Ovary (tissue), 9 donors: ENCODE results near the gene TSHZ2. TPM values are rescaled to one million over a fixed set of nuclear protein-coding genes. Genes with fewer than 3 reads are reported as not detected.
"Not testable (repeated sequence)": the region's sequence is repeated elsewhere in the genome, so short reads cannot be mapped to it uniquely, and the experiment has no call there.

Experiments used
- DNase-seq, 5 donors: peaks; one replicate each; pipeline ENCODE4 v3.0.0-alpha.2; 2019 to 2020
- H3K27ac ChIP-seq, 2 donors: fragments of 200-600 bp; one replicate each; pipeline versions ENCODE4 v1.5.1 to v1.8.0; 2019 to 2022
- H3K27me3 ChIP-seq: fragments of 200-600 bp; one replicate; pipeline ENCODE4 v1.8.0; 2022
- H3K36me3 ChIP-seq: fragments of 200-600 bp; sonication (generic); one replicate; pipeline ENCODE4 v1.5.1; 2019
- H3K4me1 ChIP-seq: one replicate; pipeline ENCODE4 v1.8.1; 2013; ENCODE audit warnings: mild to moderate bottlenecking, moderate library complexity; ENCODE audit not compliant: insufficient read depth
- H3K4me3 ChIP-seq: fragments of 200-600 bp; sonication (generic); one replicate; pipeline ENCODE4 v1.5.1; 2017
- H3K9me3 ChIP-seq, 2 donors: fragments of 200-600 bp in 1 of 2; sonication (generic) in 1 of 2; one replicate each; pipeline versions ENCODE4 v1.5.1 to v1.8.1; 2013 to 2019; ENCODE audit warnings: mild to moderate bottlenecking in 1 of 2, moderate library complexity in 1 of 2
- CTCF ChIP-seq, 3 donors: fragments of 450-650 bp in 2 of 3; fragments of 200-600 bp in 1 of 3; IDR thresholded peaks; one replicate each; pipeline versions ENCODE4 v1.5.1 to v1.8.0; 2016 to 2022; ENCODE audit warnings: antibody characterized with exemption in 3 of 3, mild to moderate bottlenecking in 1 of 3
- EP300 ChIP-seq: sonication (generic); formaldehyde crosslinking; IDR thresholded peaks from one replicate; pipeline ENCODE4 v1.6.1; 2017; ENCODE audit warnings: antibody characterized with exemption
- POLR2A ChIP-seq: fragments of 450-650 bp; IDR thresholded peaks from one replicate; pipeline ENCODE4 v1.6.1; 2017; ENCODE audit warnings: antibody characterized with exemption, mild to moderate bottlenecking, moderate library complexity
- WGBS, 3 donors: extraction: QIAGEN DNeasy Blood & Tissue Kit in 1 of 3; methylation state at CpG; one replicate each; pipeline versions ENCODE4 v1.1.5 to v1.1.7; 2013 to 2017; 5-methylcytosine and 5-hydroxymethylcytosine counted together
- intact Hi-C, 4 donors: fragments of 100-400 bp; cut with DNase I; formaldehyde crosslinking; loops; one replicate each; pipeline versions ENCODE4 v1.11.0 to v1.15.1; 2022 to 2023
- polyA plus RNA-seq, 2 donors: library from polyadenylated mRNA; stranded (reverse); fragments of 200-250 nt in 1 of 2; fragments of 350-450 nt in 1 of 2; fragmentation: Illumina TruSeq in 1 of 2; extraction: RNeasy Lipid Tissue Mini Kit (QIAGEN cat#74804) in 1 of 2; gene quantifications; one replicate each; pipeline ENCODE4 v1.2.3, GENCODE V29; 2013 to 2014
- total RNA-seq, 7 donors: library from RNA; depleted of rRNA in 2 of 7; stranded (reverse); fragments of >200 nt in 2 of 7; fragmentation: NEBNext Ultra II Directional in 3 of 7; extraction: Animal tissue kit (Norgen Biotek cat#: 25700) in 3 of 7; gene quantifications; one replicate each; pipeline versions ENCODE4 v1.1.0 to v1.2.4, GENCODE V29; 2016 to 2023
- donor health status: DM: no; HTN: no; CAD: no; lungs with moderate emphysema.
- donor health status: DM: no; HTN: no; CAD: no.
- donor health status: Bipolar disorder and iron deficiency.
- donor health status: DM: yes; HTN: yes; CAD: no.
- donor health status: DM: no; HTN: no; CAD: no.
- donor health status: DM: yes; HTN: yes; CAD: no.

The TSHZ2 gene
- total and polyA plus RNA-seq, 9 donors, result 18.2 to 113 (median 40.2) TPM

DNA sequence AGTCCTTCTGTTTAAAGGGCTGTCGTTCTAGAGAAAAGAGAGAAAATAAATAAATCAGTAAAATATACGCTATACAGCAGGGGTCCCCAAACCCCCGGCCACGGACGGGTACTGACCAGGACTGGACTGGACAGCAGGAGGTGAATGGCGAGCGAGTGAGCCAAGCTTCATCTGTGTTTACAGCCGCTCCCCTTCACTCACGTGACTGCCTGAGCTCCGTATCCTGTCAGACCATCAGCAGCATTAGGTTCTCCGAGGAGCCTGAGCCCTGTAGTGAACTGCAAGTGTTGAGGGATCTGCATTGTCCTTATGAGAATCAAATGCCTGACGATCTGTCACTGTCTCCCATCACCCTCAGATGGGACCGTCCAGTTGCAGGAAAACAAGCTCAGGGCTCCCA is 545.0 kb downstream of the TSHZ2 start:
- no peaks in the 10 kb centered on the region for H3K27me3 ChIP-seq
- no peaks in the 10 kb centered on the region for H3K9me3 ChIP-seq
- H3K4me1 ChIP-seq, result no peaks in the 10 kb centered on the region
- TF ChIP-seq POLR2A (no peak), CTCF (IDR thresholded peaks at IDR 0.05) (no peak), EP300 (no peak)
- DNase-seq, result no peak
- H3K27ac ChIP-seq, result no peak overlapping the region
- intact Hi-C loops, result no loop called here
- 71 to 79% (median 72%) methylated on average over 13 of the region's 13 CpGs for WGBS, 3 donors
- no peak overlapping the region for H3K4me3 ChIP-seq
- H3K36me3 ChIP-seq, result no peaks in the 10 kb centered on the region

DNA sequence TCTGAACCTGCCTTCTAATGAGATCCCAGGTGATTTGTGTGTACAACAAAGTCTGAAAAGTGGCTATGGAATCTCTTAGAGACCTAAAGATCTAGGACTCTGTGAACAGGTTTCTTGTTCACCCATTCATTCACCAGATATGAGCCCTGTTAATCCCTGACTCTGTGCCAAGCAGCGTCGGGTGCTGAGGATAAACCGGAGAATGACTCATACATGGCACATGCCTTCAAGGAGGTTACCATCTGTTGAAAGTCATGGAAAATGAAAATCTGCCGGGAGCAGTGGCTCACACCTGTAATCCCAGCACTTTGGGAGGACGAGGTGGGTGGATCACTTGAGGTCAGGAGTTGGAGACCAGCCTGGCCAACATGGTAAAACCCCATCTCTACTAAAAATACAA is 549.3 kb downstream of the TSHZ2 start:
- H3K4me1 ChIP-seq, DNase-seq, H3K9me3 ChIP-seq, intact Hi-C loops, H3K27me3 ChIP-seq, H3K4me3 ChIP-seq, H3K27ac ChIP-seq, H3K36me3 ChIP-seq: not testable (repeated sequence)
- WGBS, 3 donors, result 66 to 77% (median 72%) methylated on average over 5 of the region's 5 CpGs

GRCh38 chr20:53522026-53522425 is 549.9 kb downstream of the TSHZ2 start:
- H3K36me3 ChIP-seq, result no peaks in the 10 kb centered on the region
- no peak for DNase-seq

GRCh38 chr20:53522696-53523095 is 550.5 kb downstream of the TSHZ2 start:
- TF ChIP-seq POLR2A (no peak), EP300 (no peak), CTCF (IDR thresholded peaks at IDR 0.05) (no peak)
- Histone ChIP-seq H3K27ac (no peak overlapping the region), H3K9me3 (no peaks in the 10 kb centered on the region), H3K27me3 (no peaks in the 10 kb centered on the region), H3K4me1 (no peaks in the 10 kb centered on the region), H3K4me3 (no peak overlapping the region), H3K36me3 (no peaks in the 10 kb centered on the region)
- WGBS, 3 donors, result 88 to 93% (median 92%) methylated on average over 5 of the region's 5 CpGs
- no peak for DNase-seq
- intact Hi-C loops, result no loop called here

More at GRCh38 chr20:53522026-53522425, 549.9 kb downstream of the TSHZ2 start:
- no peak for TF ChIP-seq POLR2A
- TF ChIP-seq CTCF (IDR thresholded peaks at IDR 0.05), result no peak
- no peak for TF ChIP-seq EP300
- Histone ChIP-seq H3K4me3 (no peak overlapping the region), H3K27ac (no peak overlapping the region), H3K9me3 (no peaks in the 10 kb centered on the region), H3K4me1 (no peaks in the 10 kb centered on the region), H3K27me3 (no peaks in the 10 kb centered on the region)
- intact Hi-C loops, result no loop called here
- WGBS, 3 donors, result 83 to 90% (median 89%) methylated on average over 3 of the region's 3 CpGs

DNA sequence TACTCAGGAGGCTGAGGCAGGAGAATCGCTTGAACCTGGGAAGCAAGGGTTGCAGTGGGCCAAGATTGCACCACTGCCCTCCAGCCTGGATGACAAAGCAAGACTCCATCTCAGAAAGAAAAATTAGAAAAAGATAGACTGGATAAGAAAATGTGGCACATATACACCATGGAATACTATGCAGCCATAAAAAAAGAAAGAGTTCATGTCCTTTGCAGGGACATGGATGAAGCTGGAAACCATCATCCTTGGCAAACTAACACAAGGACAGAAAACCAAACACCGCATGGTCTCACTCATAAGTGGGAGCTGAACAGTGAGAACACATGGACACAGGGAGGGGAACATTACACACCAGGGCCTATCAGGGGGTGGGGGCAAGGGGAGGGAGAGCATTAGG is 551.5 kb downstream of the TSHZ2 start:
- H3K4me3 ChIP-seq, intact Hi-C loops: not testable (repeated sequence)
- 96 to 98% (median 97%) methylated on average over 2 of the region's 2 CpGs for WGBS, 3 donors

More for the DNA sequence above, 551.5 kb downstream of the TSHZ2 start:
- H3K27me3 ChIP-seq, H3K27ac ChIP-seq, H3K4me1 ChIP-seq, H3K9me3 ChIP-seq, H3K36me3 ChIP-seq, DNase-seq: not testable (repeated sequence)
